Thoracic aorta (tissue), 2 donors: ENCODE results near the gene CBX5. TPM values are rescaled to one million over a fixed set of nuclear protein-coding genes. Genes with fewer than 3 reads are reported as not detected.
"Not testable (repeated sequence)": the region's sequence is repeated elsewhere in the genome, so short reads cannot be mapped to it uniquely, and the experiment has no call there.

ENCODE experiments used
- ATAC-seq: fragments of 150-250 bp; one replicate; pipeline ENCODE4 v1.8.0; 2017; ENCODE audit warnings: low read depth; ENCODE audit not compliant: insufficient number of reproducible peaks, low FRiP score
- DNase-seq: peaks from one replicate; pipeline ENCODE4 v3.0.0-alpha.2; 2020; ENCODE audit warnings: low spot score
- H3K27ac ChIP-seq, 2 donors: fragments of 200-600 bp; sonication (generic); 1 replicate in 1 of 2; 2 replicates in 1 of 2; pipeline ENCODE4 v1.5.1; 2016; ENCODE audit warnings: mild to moderate bottlenecking in 2 of 2, moderate library complexity in 2 of 2
- H3K27me3 ChIP-seq: fragments of 200-600 bp; sonication (generic); replicated peaks from 2 replicates; pipeline ENCODE4 v1.6.0; 2016; ENCODE audit warnings: mild to moderate bottlenecking; ENCODE audit not compliant: insufficient read depth
- H3K36me3 ChIP-seq: fragments of 200-600 bp; sonication (generic); one replicate; pipeline ENCODE4 v1.5.1; 2016
- H3K4me1 ChIP-seq, 2 donors: fragments of 200-600 bp; sonication (generic); 1 replicate in 1 of 2; 2 replicates in 1 of 2; pipeline versions ENCODE4 v1.5.1 to v1.6.0; 2016; ENCODE audit warnings: low read depth in 2 of 2, mild to moderate bottlenecking in 1 of 2; ENCODE audit not compliant: control insufficient read depth in 1 of 2
- H3K4me3 ChIP-seq: fragments of 200-600 bp; sonication (generic); 2 replicates; pipeline ENCODE4 v1.5.1; 2016; ENCODE audit warnings: mild to moderate bottlenecking
- H3K9me3 ChIP-seq: fragments of 200-600 bp; sonication (generic); 2 replicates; pipeline ENCODE4 v1.5.1; 2016
- total RNA-seq, 2 donors: library from RNA; depleted of rRNA; stranded (reverse); fragments of >200 nt; gene quantifications; one replicate each; pipeline versions ENCODE4 v1.1.0 to v1.2.3, GENCODE V29; 2016
- TF ChIP-seq, protein P1 (sequence below): fragments of 200-600 bp; sonication (generic); IDR thresholded peaks from one replicate; pipeline ENCODE4 v1.5.1; 2019; ENCODE audit warnings: antibody characterized with exemption

The CBX5 gene
- total RNA-seq, 2 donors from 2014 or later: 37.6 to 52.7 TPM

DNA sequence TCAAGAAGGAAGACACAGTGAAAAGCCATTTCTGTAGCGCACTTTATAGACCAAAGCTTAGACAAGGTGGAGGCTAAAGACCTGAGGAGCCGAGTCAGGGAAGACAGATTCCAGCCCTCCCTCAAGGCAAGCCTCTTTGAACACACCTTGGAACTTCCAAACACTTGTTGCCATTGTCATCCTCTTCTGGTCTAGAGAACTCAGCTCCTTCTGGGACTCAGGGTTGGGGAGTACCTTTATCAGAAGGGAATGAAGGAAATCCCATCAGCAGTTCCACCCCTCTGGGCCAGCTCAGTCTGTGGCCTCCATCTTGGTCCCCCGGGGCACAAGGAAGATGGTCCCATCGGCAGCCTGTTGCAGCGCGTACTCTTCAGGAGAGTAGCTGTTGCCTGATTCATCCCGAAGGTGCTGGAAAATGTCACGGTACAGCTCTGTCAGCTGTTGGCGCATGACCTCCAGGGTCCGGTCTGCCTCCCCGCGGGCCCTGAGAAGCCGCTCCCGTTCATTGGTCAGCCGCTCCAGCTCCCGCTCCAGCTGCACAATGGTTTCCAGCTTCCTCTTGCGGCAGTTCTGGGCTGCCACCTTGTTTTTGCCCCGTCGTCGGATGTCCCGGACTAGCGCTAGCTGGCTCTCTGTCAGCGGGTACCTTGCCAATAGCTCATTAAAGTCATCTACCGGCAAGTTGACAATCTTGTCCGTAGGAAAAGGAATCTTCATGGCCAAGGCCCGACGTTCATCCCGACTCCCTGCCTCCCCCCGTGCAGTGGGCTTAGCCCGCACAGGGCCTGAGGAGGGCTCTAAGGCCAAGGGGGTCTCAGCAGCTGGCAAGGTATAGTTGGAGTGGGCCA lies 12.4 kb upstream of the CBX5 start:
- no peaks in the 10 kb centered on the region for H3K9me3 ChIP-seq
- ATAC-seq (no peak), DNase-seq (no peak)
- TF ChIP-seq, protein P1, sequence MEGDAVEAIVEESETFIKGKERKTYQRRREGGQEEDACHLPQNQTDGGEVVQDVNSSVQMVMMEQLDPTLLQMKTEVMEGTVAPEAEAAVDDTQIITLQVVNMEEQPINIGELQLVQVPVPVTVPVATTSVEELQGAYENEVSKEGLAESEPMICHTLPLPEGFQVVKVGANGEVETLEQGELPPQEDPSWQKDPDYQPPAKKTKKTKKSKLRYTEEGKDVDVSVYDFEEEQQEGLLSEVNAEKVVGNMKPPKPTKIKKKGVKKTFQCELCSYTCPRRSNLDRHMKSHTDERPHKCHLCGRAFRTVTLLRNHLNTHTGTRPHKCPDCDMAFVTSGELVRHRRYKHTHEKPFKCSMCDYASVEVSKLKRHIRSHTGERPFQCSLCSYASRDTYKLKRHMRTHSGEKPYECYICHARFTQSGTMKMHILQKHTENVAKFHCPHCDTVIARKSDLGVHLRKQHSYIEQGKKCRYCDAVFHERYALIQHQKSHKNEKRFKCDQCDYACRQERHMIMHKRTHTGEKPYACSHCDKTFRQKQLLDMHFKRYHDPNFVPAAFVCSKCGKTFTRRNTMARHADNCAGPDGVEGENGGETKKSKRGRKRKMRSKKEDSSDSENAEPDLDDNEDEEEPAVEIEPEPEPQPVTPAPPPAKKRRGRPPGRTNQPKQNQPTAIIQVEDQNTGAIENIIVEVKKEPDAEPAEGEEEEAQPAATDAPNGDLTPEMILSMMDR: no peak
- no peak overlapping the region for H3K4me3 ChIP-seq
- H3K27me3 ChIP-seq: no peaks in the 10 kb centered on the region
- no peaks in the 10 kb centered on the region for H3K4me1 ChIP-seq
- no peak overlapping the region for H3K27ac ChIP-seq
- H3K36me3 ChIP-seq: peaks cover 6% of the 10 kb centered on the region

DNA sequence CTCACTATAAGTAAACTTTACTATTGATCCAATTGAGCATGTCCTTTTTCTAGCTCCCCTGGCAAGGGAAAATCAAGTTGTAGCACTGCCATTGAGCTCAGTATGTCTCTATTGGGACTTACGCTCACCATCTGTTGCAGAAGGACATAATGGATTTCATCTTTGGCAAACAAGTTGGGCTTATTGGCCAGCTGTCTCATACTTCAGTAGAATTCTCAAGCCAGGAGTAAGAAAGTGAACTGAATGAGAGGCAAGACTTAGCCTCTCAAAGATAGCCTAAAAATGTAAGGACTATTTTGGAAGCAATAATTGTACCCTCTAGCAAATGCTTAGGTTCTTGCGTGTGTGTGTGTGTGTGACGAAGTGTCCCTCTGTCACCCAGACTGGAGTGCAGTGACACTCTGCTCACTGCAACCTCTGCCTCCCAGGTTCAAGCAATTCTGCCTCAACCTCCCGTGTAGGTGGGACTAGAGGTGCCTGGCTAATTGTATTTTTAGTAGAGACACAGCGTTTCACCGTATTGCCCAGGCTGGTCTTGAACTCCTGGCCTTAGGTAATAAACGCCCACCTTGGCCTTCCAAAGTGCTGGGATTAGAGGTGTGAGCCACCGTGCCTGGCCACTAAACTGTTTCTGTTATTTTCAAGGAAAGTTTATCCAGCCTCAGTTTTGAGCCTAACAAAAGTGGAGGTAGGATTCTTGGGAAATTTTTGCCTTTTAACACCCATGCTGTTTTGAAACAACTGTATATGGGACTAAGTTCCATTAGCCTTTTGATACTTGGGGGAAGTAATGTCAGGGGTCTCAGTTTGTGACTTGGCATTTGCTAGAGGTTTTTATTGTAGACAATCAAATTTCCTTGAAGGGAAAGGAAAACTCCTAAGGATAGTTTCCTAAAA lies 7.6 kb upstream of the CBX5 start:
- Histone ChIP-seq H3K36me3 (peaks cover 46% of the 10 kb centered on the region), H3K27me3 (no peaks in the 10 kb centered on the region), H3K4me3 (no peak overlapping the region), H3K27ac (no peak overlapping the region), H3K9me3 (no peaks in the 10 kb centered on the region), H3K4me1 (peaks cover 19 to 37% of the 10 kb centered on the region in 2 donors)
- ATAC-seq: no peak
- TF ChIP-seq, protein P1: no peak
- no peak for DNase-seq

DNA sequence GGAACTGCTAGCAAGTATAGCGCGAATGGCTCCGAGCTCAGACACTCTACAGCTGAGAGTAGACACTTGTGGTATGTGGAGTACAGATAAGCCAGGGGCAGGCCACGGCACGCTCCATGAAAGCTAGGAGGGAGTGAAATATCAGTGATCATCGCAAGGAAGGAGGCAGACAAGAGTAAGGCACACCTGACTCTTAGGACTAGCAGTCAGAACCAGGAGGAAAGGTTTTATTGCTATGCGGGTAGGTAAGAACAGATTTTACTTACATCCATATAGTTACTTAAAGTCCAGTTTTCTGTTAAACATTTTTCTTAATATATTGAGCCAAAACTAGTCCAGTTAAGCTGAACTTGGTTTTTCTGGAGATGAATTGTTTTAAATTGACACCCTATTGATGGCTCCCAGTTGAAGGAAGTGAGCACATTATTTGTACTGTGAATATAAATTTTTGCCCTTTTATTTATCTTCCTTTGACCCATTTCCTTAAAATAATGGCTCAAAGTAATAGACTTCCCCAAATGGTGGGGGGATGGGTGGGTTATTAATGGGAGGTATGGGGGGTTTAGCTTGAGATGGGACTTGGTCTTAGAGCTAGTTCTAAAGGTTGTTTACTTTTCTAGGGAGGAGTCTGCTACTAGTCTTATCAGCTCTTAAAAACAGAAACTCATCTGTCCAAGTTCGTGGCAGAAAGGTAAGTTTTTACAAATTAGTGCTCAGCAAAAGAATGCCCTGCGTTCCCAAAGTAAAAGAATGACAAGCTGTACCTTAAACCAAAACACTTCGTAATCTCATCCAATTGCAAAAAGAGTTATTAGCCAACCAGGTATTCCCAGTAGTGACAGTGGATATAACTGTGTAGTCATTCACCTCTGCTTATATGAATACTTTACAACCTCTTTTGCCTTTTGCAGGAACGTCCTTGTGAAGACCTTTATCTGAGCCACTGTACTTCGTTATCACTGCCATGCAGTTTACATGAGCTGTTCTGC lies 6.4 kb upstream of the CBX5 start:
- H3K4me3 ChIP-seq: no peak overlapping the region
- peaks cover 50% of the 10 kb centered on the region for H3K36me3 ChIP-seq
- no peak for ATAC-seq
- no peak for DNase-seq
- no peaks in the 10 kb centered on the region for H3K9me3 ChIP-seq
- H3K27me3 ChIP-seq: no peaks in the 10 kb centered on the region
- H3K27ac ChIP-seq: no peak overlapping the region
- peaks cover 29 to 48% of the 10 kb centered on the region in 2 donors for H3K4me1 ChIP-seq
- TF ChIP-seq, protein P1: no peak

DNA sequence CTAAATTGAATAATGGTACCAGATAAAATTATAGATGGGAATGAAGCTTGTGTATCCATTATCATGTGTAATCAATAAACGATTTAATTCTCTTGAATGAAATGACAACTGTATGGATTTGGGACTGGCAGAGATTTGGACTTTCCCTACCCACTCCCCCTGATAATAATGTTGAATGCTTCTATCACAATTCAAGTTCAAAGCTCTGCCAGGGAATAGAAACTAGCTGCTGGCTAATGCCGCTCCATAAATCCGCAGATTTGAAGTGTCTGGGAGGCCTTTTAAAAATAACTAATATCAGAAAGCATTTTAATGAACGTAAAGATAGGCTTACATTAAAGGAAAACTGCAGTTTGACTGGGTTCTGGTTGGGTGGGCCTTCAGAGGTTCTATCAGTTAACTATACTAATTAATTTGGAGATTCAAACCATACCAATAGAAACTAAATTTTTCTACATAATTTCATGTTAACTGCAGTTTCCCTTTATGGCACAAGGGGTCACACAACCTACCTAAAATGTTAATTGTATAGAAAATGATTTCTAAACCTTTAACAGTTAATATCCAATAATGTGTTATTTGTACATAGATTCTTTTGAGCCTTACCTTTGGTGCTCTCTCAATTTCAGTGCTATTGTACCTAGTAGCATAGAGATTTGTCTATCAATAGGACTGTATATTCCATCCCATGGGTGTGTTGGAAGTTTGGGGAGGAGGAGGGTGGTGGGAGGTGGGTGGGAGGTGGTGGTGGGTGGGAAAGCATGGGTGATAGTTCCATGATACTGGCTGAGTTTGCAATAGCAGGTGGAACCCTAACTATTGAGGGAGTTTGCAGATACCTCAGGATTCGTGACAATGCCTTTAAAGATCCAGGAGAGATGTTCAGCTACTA lies 5.5 kb upstream of the CBX5 start:
- Histone ChIP-seq H3K36me3 (peaks cover 50% of the 10 kb centered on the region), H3K4me3 (no peak overlapping the region), H3K27me3 (no peaks in the 10 kb centered on the region), H3K9me3 (no peaks in the 10 kb centered on the region), H3K4me1 (peaks cover 29 to 51% of the 10 kb centered on the region in 2 donors), H3K27ac (no peak overlapping the region)
- no peak for DNase-seq
- no peak for ATAC-seq
- TF ChIP-seq, protein P1: no peak

DNA sequence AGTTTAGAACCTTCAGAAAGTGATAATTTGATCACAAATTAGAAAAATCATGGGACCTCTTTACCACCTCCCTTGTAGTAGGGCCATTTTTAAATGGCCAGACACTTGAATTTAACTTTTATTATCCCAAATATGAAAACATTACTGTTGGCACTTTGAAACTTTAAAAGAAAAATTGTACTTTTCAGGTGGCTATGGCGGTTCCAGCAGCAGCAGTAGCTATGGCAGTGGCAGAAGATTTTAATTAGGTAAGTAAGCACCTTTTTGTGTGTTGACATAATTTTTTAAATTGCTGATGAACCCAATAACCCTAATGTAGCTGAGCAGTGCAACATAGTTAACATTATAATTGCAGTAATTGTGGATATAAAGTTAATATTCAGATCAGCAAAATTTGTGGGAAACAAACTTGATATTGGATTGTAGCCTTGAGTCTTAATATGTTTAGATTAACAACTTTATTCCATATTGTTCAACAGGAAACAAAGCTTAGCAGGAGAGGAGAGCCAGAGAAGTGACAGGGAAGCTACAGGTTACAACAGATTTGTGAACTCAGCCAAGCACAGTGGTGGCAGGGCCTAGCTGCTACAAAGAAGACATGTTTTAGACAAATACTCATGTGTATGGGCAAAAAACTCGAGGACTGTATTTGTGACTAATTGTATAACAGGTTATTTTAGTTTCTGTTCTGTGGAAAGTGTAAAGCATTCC lies 4.3 kb upstream of the CBX5 start:
- Histone ChIP-seq H3K4me1 (peaks cover 29 to 51% of the 10 kb centered on the region in 2 donors), H3K4me3 (peak overlapping the region; percentile 85), H3K36me3 (peaks cover 50% of the 10 kb centered on the region)
- not testable (repeated sequence) for H3K9me3 ChIP-seq, DNase-seq, H3K27ac ChIP-seq, ATAC-seq, H3K27me3 ChIP-seq
